ENCODE data around the gene CLIC3.

- TF ChIP-seq CTCF (conservative IDR thresholded peaks at IDR 0.05; ENCODE audit: low read depth, low read length) (no peak), EZH2 (IDR thresholded peaks at IDR 0.05; ENCODE audit: borderline replicate concordance, low read depth, low read length, poor library complexity, severe bottlenecking) (no peak)
Observed at GRCh38 chr9:137017071-137017470, 20.7 kb upstream of the CLIC3 start.

Measured in A673 (cell line).